IPS DF 19.7 (cell line): Measurements from ENCODE around the gene KCNJ5.
"Not testable (repeated sequence)": the region's sequence is repeated elsewhere in the genome, so short reads cannot be mapped to it uniquely, and the experiment has no call there.

Source experiments
- DNase-seq: peaks from one replicate; pipeline ENCODE4 v3.0.0-alpha.2; 2013; ENCODE audit warnings: low read depth, low spot score

Gene KCNJ5

DNA sequence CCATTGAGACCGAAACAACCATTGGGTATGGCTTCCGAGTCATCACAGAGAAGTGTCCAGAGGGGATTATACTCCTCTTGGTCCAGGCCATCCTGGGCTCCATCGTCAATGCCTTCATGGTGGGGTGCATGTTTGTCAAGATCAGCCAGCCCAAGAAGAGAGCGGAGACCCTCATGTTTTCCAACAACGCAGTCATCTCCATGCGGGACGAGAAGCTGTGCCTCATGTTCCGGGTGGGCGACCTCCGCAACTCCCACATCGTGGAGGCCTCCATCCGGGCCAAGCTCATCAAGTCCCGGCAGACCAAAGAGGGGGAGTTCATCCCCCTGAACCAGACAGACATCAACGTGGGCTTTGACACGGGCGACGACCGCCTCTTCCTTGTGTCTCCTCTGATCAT is 20.5 kb downstream of the KCNJ5 start:
- DNase-seq: no peak

DNA sequence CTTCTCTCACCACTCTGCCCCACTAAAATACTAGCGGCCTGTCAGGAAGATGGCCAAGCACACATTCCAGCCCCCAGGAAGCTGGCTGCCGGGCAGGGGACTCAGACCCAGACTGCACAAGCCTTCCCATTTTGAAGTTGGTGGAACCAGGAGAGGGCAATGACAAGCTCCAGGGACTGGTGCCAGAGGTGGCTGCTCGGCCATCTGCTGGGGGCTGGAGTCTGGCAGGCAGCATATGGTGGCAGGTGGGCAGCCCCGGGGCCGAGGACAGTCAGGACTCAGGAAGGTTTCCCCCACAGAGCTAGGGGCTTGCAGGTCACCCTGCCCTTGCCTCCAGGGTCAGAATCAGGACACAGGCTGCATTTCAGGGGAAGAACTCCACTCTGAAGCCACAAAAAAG is 22.6 kb downstream of the KCNJ5 start:
- DNase-seq: no peak

DNA sequence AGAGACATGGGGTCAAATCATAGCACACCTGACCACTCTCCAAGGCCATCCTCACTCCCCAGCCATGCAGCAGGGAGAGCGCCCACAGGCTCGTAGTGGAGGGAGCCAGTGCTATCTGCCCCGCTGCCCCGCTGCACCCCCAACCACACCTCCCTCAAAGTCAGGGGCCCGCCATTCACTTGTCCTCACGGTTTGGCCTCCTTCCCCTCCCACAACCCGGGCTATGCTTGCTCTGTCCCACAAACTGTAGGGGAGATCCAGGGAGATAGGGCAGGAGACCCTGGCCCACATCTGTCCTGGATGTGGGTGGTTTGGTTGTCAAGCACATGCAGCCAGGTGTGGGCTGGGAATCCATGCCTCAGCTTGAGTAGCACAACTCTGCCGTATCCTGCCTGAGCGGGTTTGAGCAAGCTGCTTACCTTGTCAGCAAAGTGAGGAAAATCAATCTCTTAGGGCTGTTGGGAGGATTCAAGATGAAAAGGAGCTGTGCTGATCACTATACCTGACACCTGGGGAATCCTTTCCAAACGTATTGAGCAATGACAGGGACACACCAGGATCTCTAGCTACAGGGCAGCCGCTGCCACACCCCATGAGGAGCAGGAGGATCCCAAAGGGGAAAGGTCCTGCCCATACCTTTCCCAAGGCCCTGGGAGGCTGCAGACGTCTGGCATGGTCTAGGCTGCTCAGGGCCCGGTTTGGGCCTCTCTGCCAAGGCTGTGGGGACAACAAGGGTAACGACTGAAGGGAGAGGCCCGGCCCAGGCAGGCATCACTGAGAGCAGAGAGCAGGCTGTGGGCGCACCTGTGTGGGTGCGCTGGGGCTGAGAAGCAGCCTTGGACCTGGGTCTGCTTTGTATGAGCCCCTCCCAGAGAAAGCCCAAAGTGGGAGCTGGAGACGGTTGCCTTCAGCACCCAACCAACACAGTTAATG is 23.3 kb downstream of the KCNJ5 start:
- DNase-seq: no peak

DNA sequence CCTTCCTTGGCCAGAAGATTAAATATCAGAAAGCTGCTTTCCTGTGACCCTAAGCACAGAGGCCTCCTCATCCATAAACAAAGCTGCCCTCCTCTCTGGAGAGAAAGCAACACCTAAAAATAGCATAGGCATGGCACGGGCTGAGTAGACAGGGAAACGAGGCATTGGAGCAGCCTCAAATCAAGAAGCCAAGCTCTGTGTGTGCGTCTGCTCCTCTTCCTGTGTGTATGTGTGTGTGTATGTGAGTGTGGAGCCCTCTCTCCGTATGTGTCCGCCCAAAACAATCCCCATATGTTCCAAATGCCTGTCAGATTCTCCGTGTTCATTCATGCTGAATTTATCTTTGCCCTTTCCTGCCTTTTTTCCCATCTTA is 24.0 kb downstream of the KCNJ5 start:
- DNase-seq: no peak

DNA sequence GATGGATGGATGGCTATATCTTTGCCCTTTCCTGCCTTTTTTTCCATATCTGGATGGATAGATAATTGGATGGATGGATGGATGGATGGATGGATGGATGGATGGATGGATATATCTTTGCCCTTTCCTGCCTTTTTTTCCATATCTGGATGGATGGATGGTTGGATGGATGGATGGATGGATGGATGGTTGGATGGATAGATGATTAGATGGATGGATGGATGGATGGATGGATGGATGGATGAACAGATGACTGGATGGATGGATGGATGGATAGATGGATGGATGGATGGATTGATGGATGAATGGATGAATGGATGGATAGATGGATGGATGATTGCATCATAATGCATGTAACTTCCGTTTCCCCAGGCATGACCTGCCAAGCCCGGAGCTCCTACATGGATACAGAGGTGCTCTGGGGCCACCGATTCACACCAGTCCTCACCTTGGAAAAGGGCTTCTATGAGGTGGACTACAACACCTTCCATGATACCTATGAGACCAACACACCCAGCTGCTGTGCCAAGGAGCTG is 24.9 kb downstream of the KCNJ5 start:
- DNase-seq: no peak

DNA sequence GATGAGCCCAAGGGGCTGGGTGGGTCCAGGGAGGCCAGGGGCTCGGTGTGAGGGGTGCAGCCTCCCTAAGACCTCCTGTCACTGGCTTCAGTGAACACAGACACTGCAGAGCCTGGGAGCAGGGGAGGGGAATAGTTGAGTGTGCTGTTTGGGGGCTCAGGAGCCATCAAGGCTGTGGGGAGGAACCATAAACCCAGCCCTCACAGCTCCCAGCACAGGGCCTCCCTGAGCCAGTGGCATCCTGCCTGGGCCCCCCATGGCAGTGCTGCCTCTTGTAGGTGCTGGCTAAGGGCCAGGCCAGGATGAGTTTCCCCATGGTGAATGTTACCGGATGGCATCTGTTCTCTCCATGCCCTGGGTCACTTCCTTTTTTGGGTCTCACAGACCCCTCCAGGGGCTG is 25.5 kb downstream of the KCNJ5 start:
- no peak for DNase-seq

DNA sequence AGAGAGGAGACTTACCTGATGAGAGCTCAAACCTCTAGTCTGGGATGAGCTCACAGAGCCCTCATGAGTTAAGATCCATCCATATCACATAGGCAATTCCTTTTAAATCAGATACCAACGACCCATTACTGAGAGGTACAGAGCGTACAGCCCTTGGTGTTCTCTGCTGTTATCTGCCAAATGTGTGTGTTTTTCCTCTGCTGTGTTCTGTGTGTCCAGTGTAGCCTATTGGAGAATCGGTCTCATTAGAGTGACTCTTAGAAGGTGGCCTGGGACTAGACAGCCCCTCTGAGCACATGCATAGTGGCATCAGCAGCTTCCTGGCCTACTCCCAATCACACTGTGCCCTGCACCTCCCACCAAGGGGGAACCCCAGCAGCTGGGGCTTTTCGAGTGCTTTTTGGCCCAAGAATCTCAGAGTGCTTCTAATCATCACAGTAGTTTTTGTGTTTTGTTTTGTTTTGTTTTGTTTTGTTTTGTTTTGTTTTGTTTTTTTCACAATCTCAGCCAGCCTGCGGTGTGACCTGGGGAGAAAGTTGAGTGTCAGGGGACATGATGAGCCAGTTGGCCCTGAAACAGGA is 26.1 kb downstream of the KCNJ5 start:
- no peak for DNase-seq

DNA sequence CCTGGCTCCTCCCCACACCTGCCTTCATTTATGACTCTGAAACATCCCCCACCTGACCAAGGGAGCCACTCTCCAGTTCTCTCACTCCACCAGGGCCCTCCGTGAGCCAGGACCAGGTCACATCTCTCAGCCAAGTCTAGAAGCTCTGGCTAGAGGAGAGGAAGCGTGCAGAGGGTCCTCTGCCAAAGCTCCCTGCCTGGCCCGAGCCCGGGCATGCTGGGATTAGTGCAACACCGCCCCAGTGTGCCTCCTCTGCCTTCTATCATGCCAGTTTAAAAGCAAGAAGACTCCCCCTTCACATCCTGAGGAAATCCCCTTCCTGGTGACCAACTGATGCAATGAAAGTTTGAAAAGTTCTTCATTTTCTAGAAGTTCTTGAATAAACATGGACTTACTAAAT is 28.1 kb downstream of the KCNJ5 start:
- no peak for DNase-seq

DNA sequence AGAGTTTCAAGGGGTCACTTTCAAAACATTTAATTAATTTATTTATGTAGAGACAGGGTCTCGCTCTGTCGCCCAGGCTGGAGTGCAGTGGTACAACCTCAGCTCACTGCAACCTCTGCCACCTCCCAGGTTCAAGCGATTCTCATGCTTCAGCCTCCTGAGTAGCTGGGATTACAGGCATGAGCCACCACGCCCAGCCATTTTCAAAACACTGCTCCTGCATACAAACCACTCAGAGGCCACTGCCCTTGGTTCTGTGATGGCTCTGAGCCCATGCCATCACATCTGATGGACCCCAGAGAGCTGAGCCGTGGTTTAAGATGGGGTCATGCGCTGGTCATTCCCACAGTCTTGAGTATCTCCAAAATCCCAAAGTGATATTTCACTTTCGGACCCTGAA is 28.5 kb downstream of the KCNJ5 start:
- DNase-seq: not testable (repeated sequence)

DNA sequence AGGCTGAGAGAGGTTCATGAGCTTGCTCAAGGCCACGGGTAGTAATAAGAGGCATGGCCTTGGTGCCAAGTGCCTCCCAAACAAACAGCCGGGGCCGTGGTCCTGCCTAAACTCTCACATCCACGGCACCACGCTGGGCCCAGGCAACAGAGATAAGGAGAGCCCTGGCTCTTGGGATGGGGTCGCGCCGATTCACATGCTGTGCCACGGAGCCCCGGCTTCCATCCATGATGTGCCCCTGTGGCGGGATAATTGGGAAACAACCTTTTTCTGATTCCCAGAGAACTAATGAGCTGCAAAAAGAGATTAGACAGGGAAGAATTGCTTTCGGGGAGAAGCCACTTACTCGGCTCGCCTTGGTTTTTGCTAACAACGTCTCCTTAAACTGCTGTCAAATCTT is 29.5 kb downstream of the KCNJ5 start:
- no peak for DNase-seq

DNA sequence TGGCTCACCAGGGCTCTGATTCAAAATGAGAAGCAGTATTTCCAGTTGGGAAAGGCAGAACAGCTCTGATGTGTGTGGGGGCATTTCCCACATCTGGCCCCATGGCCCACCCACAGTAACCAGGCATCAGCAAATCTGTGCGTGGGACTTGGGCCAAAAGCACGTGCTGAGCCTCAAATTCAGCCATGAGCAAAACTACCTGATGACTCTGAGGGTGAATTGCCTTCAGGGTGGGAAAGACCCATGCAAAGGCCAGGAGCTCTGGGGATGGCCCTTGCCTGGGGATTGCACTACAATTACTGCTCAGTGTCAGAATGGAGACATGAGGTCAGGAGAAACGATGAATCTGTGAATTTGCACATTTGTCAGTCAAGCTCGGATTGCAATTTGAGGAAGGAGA is 30.6 kb downstream of the KCNJ5 start:
- no peak for DNase-seq

DNA sequence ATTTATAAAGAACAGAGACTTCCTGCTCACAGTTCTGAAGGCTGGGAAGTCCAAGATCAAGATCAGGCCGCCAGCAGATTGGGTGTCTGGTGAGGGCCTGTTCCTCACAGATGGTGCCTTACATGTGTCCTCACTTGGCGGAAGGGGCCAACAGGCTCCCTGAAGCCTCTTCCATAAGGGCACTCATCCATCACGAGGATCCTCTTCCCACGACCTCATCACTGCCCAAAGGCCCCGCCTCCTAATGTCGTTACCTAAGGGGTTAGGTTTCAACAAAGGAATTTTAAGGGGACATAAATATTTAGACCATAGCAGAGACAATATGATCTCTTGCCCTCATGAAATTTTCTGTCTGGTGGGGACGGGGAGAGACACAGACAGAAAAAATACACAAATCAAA is 32.9 kb downstream of the KCNJ5 start:
- no peak for DNase-seq

DNA sequence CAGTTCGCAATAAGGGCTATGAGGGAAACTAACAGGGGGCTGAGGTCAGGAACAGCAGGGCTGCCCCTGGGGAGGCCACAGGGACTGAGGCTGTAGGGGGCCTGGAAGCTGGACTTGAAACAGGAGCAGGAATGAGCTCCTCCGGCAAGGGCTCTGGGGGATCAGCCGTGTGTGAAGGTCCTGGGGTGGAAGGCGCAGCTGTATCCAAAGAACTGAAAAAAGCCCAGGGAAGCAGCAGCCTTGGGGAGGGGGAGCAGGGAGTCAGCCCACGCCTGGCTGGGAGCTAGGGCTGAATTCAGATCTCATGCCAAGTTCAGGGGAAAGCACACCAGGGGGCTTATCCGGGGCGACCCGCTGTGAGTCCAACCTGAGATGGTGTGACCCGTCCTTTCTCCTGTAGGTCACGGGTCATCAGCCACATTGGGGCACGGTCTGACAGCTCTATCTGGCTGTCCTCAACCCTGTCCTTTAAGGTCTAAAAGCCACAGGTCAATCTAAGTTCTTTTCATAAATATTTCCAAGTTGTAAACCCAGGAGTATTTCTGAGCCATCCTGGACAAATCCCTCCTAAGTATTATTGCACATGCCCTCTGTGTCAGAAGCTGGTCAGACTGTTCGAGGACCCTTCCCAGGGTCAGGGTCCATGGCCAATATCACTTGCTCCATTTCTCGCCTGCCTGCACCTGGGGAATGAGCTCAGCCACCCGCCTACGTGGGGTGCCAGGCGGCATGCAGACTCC is 33.5 kb downstream of the KCNJ5 start:
- no peak for DNase-seq

DNA sequence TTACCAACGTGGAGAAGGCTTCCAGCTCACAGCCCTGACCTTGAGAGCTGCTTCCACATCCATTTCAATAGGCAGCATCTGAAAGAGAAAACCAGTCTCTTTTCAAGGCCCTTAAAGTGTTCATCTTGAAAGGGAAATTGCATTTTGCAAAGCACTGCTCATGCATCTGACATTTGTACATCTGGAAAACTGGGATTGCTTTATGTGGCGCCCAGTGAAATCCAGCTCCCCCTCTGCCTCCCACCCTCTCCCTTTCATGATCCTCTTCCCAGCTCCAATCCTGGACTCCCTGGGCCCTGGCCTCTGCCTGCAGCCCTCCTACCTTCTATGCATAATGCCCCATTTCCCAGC is 34.1 kb downstream of the KCNJ5 start:
- DNase-seq: no peak

DNA sequence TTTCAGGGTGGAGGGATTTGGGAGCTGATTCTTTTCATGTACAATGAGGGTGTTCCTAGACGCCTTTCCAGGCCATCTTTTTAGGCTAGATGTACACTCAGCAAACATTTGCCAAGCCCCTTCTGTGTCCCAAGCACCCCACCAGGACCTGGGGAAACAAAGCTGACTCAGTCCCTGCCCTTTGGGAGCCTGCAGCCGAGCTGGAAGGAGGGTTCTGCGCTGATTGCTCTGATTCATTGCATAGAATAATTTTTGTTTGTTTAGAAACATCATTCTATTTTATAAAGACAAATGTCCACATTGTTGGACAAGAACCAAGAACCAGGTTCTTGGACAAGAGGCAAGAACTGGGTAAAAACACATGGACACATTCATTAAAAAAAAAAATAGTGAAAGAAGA is 34.8 kb downstream of the KCNJ5 start:
- DNase-seq: no peak

DNA sequence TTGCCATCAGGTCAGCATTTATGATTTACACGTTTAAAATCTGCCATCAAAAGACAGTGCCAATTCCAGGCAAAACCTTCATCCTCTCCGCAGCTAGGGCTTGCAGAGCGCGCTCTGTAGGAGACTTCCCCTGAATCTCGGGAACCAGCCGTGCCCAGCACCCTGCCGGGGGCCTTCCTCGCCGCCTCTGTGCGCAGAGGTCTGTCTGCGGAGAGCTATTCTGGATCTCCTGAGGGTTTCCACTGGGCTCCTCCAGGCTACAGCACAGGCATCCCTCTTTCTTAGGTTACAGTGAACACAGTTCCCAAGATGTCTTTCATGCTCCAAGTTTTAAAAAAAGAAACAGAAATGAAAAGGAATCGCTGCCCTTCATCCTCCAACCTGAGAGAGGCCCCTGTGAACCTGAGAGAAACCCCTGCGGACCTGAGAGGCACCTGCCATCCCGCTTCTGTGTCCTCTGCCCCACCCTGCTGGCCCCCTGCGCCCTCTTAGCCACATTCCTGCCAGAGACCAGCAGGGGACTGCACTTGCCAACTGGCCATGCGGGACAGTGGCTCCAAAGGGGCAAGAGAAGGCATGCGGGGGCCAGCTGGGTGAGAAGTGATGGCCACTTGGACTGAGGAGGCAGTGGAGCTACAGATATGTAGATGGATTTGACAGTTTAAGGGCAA is 35.4 kb downstream of the KCNJ5 start:
- no peak for DNase-seq

DNA sequence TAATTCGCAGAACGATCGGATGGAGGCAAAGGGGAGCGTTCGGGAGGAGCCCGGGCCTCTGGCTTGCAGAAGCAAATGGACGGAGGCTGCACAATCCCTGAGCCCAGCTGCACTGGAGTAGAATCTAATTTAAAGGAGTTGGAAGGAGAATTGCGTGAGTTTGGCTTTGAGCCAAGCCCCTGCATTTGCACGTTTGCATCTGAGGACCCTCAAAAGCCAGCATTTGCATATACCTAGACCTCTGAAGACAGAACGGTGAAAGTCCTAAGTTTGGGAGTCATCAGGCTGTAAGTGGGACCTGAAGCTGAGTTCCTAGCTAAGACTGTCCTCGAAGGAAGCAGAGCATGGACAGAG is 35.9 kb downstream of the KCNJ5 start:
- DNase-seq: no peak

DNA sequence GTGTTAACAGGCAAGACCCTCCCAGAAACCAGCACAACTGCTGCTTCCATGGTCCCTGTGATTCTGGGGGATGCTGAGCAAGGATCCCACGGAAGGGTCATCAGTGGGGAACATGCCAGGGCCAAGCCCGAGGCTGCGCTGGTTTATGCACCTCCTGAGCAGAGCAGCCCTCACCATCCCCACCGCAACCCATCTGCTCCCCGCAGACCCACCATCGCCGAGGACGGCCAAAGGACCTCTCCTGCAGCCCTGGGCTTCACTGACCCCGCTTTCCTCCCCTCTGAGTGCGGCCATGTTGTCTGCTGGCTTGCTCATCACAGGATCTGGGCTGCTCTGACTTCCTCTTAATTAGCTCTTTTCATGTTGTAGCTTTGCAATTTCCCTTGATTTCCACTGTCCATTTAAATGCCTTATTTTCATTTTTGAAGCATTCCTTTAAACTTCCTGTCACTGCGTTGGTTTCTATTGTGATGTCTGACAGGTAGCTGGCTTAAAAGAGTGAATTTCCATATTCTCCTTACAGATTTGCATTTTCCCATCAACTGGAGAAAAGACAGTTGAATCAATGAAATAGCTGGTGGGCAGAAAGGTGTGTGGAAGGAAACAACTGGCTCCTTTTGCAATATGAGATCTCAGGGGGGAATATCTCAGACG is 36.7 kb downstream of the KCNJ5 start:
- no peak for DNase-seq

DNA sequence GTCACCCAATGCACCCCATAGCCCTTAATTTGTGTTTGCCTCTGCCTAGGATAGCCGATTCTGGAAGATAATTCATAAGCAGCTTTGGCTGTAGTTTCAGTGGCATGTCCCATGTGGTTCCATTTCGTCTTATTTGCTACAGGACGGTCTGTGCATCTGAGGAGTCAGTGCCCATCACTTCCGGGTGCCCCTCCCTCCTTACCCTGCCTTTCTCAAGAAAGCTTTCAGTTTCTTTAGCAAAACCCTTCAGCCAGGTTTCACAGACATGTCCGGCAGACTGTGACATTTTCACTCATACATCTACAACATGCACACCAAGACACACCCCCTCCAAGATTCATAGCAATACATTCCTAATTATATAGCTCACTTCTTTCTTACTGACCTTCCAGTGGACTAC is 37.2 kb downstream of the KCNJ5 start:
- DNase-seq: no peak

DNA sequence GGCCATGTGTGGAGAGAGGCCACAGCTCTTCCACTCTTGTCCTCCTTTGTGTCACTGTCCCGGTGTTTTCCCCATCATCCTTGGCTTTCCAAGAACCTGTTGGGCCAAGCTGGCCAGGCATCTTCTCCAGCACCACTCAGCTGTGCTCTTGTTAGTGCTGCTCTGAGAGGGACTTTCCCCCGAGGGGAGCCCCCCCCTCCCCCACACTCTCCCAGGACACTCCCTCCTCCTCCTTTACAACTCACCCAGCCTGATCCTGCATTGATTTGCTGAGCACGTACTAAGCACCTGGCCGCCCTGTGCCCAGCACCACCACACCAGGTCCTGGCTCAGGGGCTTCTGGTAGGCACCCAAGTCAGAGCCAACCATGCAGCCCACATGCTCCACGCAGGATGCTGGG is 38.3 kb downstream of the KCNJ5 start:
- no peak for DNase-seq

DNA sequence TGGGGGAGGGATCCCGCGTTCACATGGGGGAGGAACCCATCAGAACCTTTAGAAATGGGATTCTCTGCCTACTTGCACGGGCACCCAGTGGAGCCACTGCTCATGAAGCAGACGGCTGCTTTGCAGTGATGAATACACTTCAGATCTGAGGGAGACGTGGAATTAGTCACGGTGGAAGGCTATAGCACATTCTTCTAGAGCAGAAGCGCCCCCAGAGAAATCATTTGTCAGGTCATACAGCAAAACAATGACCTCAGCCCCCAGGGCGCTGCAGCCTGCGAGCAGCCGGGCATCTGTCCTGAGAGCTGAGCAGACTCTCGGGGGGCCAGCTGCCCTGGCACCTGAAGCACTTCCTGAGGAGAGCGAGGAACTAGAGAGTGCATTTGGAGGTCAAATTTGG is 38.8 kb downstream of the KCNJ5 start:
- DNase-seq: no peak

DNA sequence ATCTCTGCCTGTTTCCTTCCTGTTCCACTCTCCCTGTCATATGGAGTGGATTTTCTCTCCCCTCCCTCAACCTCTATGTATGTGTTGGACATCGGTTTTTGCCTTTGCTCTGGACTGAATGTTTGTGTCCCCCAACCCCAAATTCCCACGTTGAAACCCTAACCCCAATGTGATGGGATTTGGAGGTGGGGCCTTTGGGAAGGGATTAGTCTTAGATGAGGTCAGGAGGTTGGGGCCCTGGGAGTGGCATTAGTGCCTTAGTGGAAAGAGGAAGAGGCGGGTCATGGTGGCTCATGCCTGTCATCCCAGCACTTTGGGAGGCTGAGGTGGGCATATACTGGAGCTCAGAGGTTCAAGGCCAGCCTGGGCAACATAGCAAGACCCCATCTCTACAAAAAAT is 39.9 kb downstream of the KCNJ5 start:
- no peak for DNase-seq
